GM21619 (cell line): ENCODE data around the gene FGFR3.

ENCODE experiments used
- ATAC-seq: cut with Tn5 transposase; IDR thresholded peaks from one replicate; pipeline ENCODE4 v1.9.1; 2021; ENCODE audit not compliant: unreplicated experiment

Gene FGFR3

DNA sequence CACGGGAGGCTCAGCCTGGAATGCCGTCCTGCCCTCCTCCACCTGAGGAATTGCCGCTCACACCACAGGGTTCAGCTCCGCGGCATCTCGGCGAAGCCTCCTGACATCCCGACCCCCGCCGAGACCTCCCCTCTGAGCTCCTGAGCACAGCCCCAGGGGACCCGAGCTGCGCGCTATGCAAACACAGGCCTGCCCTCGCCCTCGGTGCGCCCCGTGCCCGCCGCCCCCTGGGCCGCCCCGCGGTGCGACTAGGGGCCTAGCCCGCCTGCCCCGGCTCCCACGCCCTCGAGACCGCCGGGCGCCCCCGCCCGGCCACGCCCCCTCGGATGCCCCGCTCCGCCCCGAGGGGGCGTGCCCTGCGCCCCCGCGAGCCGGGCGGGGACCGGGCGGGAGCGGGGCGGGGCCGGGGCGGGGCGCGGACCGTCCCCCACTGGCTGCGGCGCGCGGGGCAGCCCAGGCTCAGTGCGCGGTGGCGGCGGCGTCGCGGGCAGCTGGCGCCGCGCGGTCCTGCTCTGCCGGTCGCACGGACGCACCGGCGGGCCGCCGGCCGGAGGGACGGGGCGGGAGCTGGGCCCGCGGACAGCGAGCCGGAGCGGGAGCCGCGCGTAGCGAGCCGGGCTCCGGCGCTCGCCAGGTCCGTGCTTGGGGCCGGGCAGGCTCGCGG lies at the start of gene FGFR3:
Gene FGFR3, plus strand, starts transcription at position 462 of the 664 bp plus-strand sequence. CDS start 642 bp downstream, outside the sequence.
- peak; percentile 55 for ATAC-seq

DNA sequence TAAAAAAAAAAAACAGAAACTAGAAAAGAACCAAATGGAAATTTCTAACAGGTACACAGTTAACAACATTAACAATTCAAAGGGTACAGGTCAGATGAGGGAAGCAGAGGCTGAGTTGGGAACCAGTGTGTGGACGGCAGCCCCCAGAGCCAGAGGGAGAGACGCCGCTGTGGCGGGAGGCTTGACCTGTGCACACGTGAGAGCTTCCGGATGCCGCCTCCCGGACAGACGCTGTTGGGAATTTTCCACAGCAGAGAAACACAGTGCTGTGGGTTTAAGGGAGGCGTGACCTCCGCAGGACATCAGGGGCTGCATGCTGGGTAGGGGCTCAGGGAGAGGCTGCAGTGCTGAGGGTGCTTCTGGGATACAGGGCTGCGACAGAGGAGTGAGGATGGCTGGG lies 49.5 kb upstream of the FGFR3 start:
- no peak for ATAC-seq

GRCh38 chr4:1743975-1744374 lies 49.1 kb upstream of the FGFR3 start:
- ATAC-seq, result no peak

- ATAC-seq, result no peak
Observed at GRCh38 chr4:1744552-1744951, 48.5 kb upstream of the FGFR3 start.

GRCh38 chr4:1745165-1745564 lies 47.9 kb upstream of the FGFR3 start:
- ATAC-seq, result no peak

GRCh38 chr4:1745697-1746096 lies 47.4 kb upstream of the FGFR3 start:
- no peak for ATAC-seq

- no peak for ATAC-seq
Observed at GRCh38 chr4:1746265-1746691, 46.8 kb upstream of the FGFR3 start.

- no peak for ATAC-seq
Observed at GRCh38 chr4:1746919-1747602, 46.0 kb upstream of the FGFR3 start.

GRCh38 chr4:1747603-1747967 lies 45.5 kb upstream of the FGFR3 start:
- no peak for ATAC-seq

GRCh38 chr4:1748465-1748995 lies 44.6 kb upstream of the FGFR3 start:
- ATAC-seq, result no peak

GRCh38 chr4:1749370-1749769 lies 43.7 kb upstream of the FGFR3 start:
- ATAC-seq, result no peak

GRCh38 chr4:1749826-1750225 lies 43.3 kb upstream of the FGFR3 start:
- no peak for ATAC-seq

DNA sequence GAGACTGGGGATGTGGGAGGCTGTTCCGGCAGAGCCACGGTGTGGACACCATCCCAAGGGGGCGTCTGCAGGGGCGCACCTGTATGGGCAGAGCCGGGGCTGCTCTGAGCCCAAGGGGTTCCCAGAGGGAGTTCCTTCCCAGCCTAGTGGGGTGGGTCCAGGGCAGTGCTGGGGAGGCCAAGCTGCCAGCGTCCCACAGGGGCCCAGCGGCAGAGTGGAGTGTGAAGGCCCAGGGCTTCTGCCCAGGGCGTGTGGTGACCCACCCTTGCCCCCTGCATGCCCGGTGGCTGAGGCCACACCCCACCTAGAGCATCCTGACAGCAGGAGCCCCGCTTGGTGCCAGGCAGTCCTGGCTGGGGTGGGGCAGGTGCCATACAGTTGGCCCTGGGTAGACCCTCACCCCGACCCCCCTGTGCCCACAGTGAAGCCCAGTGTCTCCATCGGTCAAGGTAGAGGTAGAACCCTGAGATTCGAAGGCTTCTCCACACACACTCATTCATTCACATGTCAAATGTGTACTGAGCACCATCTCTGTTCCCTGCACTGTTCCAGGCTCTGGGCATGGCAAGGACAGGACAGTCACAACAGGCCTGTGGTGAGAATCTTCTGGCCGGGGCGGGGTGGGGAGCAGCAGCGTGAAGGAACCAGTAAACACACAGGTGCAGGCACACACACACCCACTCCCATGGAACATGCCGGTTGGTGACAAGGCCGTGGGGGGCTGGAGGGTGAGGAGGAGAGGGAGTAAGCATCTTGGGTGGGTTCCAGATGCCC lies 42.5 kb upstream of the FGFR3 start:
- ATAC-seq, result no peak

DNA sequence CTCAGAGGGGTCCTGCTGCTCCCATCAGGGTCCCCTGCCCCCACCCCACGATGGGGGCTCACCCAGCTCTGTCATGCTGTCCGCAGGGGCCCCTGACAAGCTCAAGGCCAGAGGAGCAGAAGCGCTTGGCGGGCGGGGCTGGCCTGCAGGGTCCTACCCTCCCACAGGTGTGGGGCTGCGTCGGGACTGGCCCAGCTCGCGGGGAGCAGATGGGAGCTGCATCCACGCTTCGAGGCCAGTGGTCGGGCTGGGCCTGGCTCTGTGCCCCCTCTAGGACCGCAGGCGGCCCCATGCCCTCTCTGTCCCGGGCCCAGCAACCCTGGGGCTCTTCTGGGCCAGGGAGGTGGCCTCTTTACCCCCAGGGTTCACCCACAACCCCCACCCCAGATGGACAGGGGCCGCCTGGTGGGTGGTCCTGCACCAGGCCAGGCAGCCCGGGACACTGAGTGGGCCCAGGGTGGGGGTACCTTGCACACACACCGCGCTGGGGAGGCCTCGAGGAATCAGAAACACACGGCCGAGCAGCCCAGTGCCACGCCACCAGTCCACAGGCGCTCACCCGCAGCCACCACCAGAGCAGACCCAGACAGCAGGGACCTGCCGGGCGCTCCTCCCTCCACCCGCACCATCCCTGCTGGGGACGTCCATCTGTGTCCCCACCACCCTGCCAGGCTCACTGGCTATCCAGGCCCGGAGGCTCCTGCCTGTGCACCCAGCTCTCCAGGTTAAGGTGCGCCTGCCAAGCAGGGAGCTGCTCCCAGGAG lies 41.8 kb upstream of the FGFR3 start:
- ATAC-seq, result no peak

DNA sequence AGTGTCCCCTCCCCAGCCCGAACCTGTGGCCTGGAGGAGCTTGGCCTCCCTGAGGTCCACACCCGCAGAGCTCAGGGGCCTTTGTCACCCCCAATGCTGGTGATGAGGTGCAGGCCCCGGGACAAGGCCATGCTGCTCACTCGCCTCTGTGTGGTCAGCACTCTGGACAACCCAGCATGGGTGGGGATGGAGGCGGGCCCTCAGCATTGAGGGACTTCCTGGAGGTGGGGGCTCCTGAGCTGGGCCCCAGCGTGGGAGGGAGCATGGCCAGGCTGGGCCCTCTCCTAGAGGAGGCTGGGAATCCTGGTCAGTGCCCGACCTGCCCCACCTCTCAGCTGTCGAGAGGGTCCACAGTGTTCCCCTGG lies 41.2 kb upstream of the FGFR3 start:
- no peak for ATAC-seq

DNA sequence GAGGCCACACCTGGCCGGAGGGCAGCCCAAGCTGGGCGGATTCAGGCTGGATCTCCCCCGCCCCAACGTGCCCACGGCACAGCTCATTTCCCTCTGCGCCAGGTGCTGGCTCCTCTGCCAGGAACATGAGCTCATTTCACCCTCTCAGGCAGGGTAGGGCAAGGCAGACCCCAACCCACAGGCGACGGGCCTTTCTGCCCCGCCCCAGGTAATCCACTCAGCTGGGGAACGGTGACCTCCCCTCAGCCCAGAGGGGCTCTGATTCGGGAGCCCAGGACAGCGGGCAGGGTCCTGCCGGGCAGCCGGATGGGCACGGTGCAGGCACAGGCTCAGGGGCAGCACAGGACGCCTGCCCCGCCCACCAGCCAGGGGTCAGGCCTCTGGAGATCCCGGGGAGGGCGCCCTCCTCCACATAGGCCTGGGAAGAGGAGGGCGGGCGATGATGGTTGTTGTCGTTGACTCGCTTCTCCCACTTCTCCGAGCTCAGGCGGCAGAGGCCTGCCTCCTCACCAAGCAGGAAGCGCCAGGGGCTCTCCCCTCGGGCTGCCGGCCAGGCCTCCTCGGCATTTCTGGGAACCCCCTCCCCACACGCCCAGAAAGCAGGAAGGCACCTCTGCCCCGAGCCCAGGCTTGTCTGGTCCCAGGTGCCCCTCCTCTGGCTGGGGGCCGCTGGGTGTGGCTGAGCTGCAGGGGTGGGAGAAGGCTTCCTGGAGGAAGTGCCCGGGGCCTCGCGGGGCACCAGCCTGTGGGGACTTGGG lies 40.6 kb upstream of the FGFR3 start:
- ATAC-seq, result no peak

DNA sequence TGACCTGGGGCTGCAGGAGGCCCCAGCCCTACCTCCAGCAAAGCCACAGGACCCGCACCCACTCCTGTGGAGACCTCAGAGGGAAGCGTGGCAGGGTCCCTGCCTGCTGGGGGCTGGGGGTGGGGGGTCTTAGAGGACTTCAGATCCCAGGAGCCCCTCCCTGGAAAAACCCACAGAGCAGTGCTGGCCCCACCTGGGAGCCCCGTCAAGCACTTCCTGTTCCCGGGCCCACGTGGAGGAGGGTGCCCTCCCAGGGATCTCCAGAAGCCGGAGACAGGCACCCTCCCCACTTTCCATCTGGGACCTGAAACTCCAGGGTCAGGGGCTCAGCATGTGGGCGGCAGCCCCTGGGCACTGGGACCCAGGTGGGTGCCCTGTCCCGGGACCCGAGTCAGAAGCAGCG lies 39.8 kb upstream of the FGFR3 start:
- no peak for ATAC-seq

DNA sequence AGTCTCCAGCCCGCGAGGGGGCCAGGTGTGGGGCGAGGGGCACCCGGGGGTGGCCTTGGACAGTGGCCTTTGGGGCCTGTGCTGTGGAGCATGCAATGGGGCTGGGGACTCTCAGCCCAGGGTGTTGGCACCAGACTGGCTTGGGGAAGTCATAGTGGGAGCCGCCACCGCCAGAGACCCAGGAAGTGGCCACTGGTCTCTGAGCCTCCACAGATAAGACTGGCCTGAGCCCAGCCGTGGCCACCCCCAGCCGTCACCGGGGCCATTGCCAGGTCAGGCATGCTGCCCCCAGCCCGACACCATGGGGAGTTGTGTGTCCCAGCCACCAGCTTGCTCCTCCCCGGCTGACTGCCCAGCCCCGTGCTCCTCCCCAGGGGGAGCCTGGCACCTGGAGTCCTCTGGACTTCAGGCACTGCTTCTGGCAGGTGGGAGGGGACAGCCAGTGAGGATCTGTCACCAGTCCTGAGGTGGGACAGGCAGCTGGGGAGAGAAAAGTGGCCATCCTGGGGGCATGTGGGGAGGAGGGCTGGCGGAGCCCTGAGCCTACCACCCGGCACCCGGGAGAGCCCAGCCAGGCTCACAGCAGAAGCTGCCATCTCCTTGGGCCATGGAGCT lies 39.3 kb upstream of the FGFR3 start:
- no peak for ATAC-seq

- ATAC-seq, result no peak
Observed at GRCh38 chr4:1754336-1754735, 38.8 kb upstream of the FGFR3 start.

- ATAC-seq, result no peak
Observed at GRCh38 chr4:1755297-1755696, 37.8 kb upstream of the FGFR3 start.
